22Rv1 (cell line): Measurements from ENCODE around the gene ATP5MG.

Experiments
- ZFX ChIP-seq: fragments of 450-650 bp; IDR thresholded peaks from 2 replicates; pipeline ENCODE4 v1.6.1; 2017; ENCODE audit warnings: antibody characterized with exemption, borderline replicate concordance
- TF ChIP-seq, protein P1 (sequence below): fragments of 450-650 bp; IDR thresholded peaks from 2 replicates; pipeline ENCODE4 v1.5.1; 2017; ENCODE audit warnings: mild to moderate bottlenecking

DNA sequence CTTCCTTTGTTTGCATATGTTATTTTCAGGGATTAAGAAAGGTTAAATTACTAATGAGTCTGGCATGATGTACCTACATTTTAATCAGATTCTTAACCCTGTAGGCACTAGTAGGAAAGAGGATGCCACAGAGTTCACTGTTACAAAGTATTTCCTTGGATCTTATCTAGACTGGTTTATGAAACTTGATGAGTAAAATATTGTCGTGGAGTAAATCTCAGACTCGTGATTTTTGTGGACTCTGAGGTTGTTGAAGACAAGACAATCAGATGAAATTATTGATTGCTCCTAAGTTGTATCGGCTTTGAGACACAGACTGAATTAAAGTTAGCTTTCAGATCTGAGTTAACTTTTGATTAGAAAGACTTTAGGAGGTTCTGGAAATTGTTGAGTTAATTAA lies 40.9 kb downstream of the ATP5MG start:
- TF ChIP-seq, protein P1, sequence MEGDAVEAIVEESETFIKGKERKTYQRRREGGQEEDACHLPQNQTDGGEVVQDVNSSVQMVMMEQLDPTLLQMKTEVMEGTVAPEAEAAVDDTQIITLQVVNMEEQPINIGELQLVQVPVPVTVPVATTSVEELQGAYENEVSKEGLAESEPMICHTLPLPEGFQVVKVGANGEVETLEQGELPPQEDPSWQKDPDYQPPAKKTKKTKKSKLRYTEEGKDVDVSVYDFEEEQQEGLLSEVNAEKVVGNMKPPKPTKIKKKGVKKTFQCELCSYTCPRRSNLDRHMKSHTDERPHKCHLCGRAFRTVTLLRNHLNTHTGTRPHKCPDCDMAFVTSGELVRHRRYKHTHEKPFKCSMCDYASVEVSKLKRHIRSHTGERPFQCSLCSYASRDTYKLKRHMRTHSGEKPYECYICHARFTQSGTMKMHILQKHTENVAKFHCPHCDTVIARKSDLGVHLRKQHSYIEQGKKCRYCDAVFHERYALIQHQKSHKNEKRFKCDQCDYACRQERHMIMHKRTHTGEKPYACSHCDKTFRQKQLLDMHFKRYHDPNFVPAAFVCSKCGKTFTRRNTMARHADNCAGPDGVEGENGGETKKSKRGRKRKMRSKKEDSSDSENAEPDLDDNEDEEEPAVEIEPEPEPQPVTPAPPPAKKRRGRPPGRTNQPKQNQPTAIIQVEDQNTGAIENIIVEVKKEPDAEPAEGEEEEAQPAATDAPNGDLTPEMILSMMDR: no peak
- no peak for TF ChIP-seq ZFX
